Gastrocnemius medialis (tissue), 4 donors: ENCODE results near the gene SHOC2. TPM values are rescaled to one million over a fixed set of nuclear protein-coding genes. Genes with fewer than 3 reads are reported as not detected.

ENCODE experiments used
- ATAC-seq, 2 donors: fragments of 150-250 bp; one replicate each; pipeline ENCODE4 v1.9.1; 2016
- DNase-seq, 2 donors: peaks; one replicate each; pipeline ENCODE4 v3.0.0-alpha.2; 2019
- H3K27ac ChIP-seq, 4 donors: fragments of 200-600 bp; sonication (generic); 1 replicate in 1 of 4; 2 replicates in 3 of 4; pipeline ENCODE4 v1.5.1; 2016 to 2018; ENCODE audit warnings: mild to moderate bottlenecking in 2 of 4, moderate library complexity in 1 of 4
- H3K27me3 ChIP-seq, 3 donors: fragments of 200-600 bp; sonication (generic) in 2 of 3; 1 replicate in 1 of 3; 2 replicates in 2 of 3; pipeline versions ENCODE4 v1.5.1 to v1.6.0; 2016 to 2019; ENCODE audit warnings: mild to moderate bottlenecking in 1 of 3, moderate library complexity in 1 of 3
- H3K36me3 ChIP-seq, 2 donors: fragments of 200-600 bp; sonication (generic) in 1 of 2; one replicate each; pipeline ENCODE4 v1.5.1; 2017 to 2018
- H3K4me1 ChIP-seq, 2 donors: fragments of 200-600 bp; sonication (generic) in 1 of 2; one replicate each; pipeline ENCODE4 v1.5.1; 2016 to 2017; ENCODE audit warnings: mild to moderate bottlenecking in 2 of 2
- H3K4me3 ChIP-seq, 4 donors: fragments of 200-600 bp; sonication (generic) in 3 of 4; 1 replicate in 1 of 4; 2 replicates in 3 of 4; pipeline ENCODE4 v1.5.1; 2016 to 2019; ENCODE audit warnings: mild to moderate bottlenecking in 2 of 4
- H3K9me3 ChIP-seq, 3 donors: fragments of 200-600 bp; sonication (generic) in 2 of 3; 1 replicate in 1 of 3; 2 replicates in 2 of 3; pipeline ENCODE4 v1.5.1; 2016 to 2019
- CTCF ChIP-seq, 5 experiments: fragments of 450-650 bp in 3 of 5; fragments of 200-600 bp in 2 of 5; sonication (generic) in 2 of 5; IDR thresholded peaks in 4 of 5; conservative IDR thresholded peaks in 1 of 5; 1 replicate in 4 of 5; 2 replicates in 1 of 5; pipeline ENCODE4 v1.5.1; 2016 to 2019; ENCODE audit warnings: antibody characterized with exemption in 5 of 5, mild to moderate bottlenecking in 3 of 5, moderate library complexity in 3 of 5
- POLR2A ChIP-seq, 2 donors: fragments of 450-650 bp; IDR thresholded peaks; one replicate each; pipeline ENCODE4 v1.6.1; 2017; ENCODE audit warnings: antibody characterized with exemption in 2 of 2, mild to moderate bottlenecking in 2 of 2, moderate library complexity in 2 of 2
- in situ Hi-C, 4 donors: fragments of 200-750 bp; cut with MboI; loops; one replicate each; pipeline versions ENCODE4 v1.15.0 to v1.8.0; 2017; ENCODE audit warnings: low sequenced_read_pairs in 4 of 4
- intact Hi-C: fragments of 100-400 bp; cut with DNase I; formaldehyde crosslinking; loops from one replicate; pipeline ENCODE4 v1.15.1; 2023; ENCODE audit warnings: low total_unique reads
- total RNA-seq, 4 donors: library from RNA; depleted of rRNA; stranded (reverse); fragments of >200 nt; gene quantifications; one replicate each; pipeline versions ENCODE4 v1.1.0 to v1.2.3, GENCODE V29; 2016

Gene SHOC2
- total RNA-seq, 4 donors from 2014 or later, result 35.3 to 51.5 (median 43.5) TPM

GRCh38 chr10:110996256-110996655 is 76.9 kb downstream of the SHOC2 start:
- H3K36me3 ChIP-seq, result no peaks in the 10 kb centered on the region
- TF ChIP-seq POLR2A (IDR thresholded peaks at IDR 0.05), result no peak
- no peak for TF ChIP-seq CTCF (IDR thresholded peaks at IDR 0.05 in 4 of 5, conservative IDR thresholded peaks at IDR 0.05 in 1 of 5)
- no peaks in the 10 kb centered on the region for H3K9me3 ChIP-seq
- no peak for DNase-seq
- no peak overlapping the region for H3K4me3 ChIP-seq
- intact Hi-C loops, result no loop called here
- H3K27ac ChIP-seq, result no peak overlapping the region
- no peaks in the 10 kb centered on the region for H3K27me3 ChIP-seq
- ATAC-seq, result no peak
- H3K4me1 ChIP-seq, result no peaks in the 10 kb centered on the region
- in situ Hi-C loops, result no loop called here

GRCh38 chr10:111004016-111004415 is 84.6 kb downstream of the SHOC2 start:
- H3K9me3 ChIP-seq, result no peaks in the 10 kb centered on the region
- TF ChIP-seq CTCF (IDR thresholded peaks at IDR 0.05 in 4 of 5, conservative IDR thresholded peaks at IDR 0.05 in 1 of 5) (no peak), POLR2A (IDR thresholded peaks at IDR 0.05) (no peak)
- no peak for DNase-seq
- peaks cover 0 to 25% of the 10 kb centered on the region in 2 donors for H3K36me3 ChIP-seq
- no peaks in the 10 kb centered on the region for H3K27me3 ChIP-seq
- in situ Hi-C loops, result no loop called here
- H3K4me3 ChIP-seq, result no peak overlapping the region
- intact Hi-C loops, result no loop called here
- H3K4me1 ChIP-seq, result no peaks in the 10 kb centered on the region
- ATAC-seq, result no peak
- H3K27ac ChIP-seq, result no peak overlapping the region

GRCh38 chr10:111007486-111007885 is 88.1 kb downstream of the SHOC2 start:
- intact Hi-C loops, result no loop called here

GRCh38 chr10:111015181-111015580 is 95.8 kb downstream of the SHOC2 start:
- Histone ChIP-seq H3K4me1 (no peaks in the 10 kb centered on the region), H3K4me3 (no peak overlapping the region), H3K27ac (no peak overlapping the region), H3K27me3 (no peaks in the 10 kb centered on the region), H3K36me3 (peaks cover 0 to 13% of the 10 kb centered on the region in 2 donors), H3K9me3 (no peaks in the 10 kb centered on the region)
- intact Hi-C loops, result no loop called here
- DNase-seq (no peak), ATAC-seq (no peak)
- in situ Hi-C loops, result no loop called here
- TF ChIP-seq POLR2A (IDR thresholded peaks at IDR 0.05), result no peak
- no peak for TF ChIP-seq CTCF (IDR thresholded peaks at IDR 0.05 in 4 of 5, conservative IDR thresholded peaks at IDR 0.05 in 1 of 5)

More at GRCh38 chr10:111007486-111007885, 88.1 kb downstream of the SHOC2 start:
- in situ Hi-C loops, result no loop called here
- DNase-seq, result no peak
- Histone ChIP-seq H3K36me3 (peaks cover 0 to 36% of the 10 kb centered on the region in 2 donors), H3K27ac (no peak overlapping the region), H3K4me1 (no peaks in the 10 kb centered on the region), H3K4me3 (no peak overlapping the region), H3K27me3 (no peaks in the 10 kb centered on the region), H3K9me3 (no peaks in the 10 kb centered on the region)
- TF ChIP-seq CTCF (IDR thresholded peaks at IDR 0.05 in 4 of 5, conservative IDR thresholded peaks at IDR 0.05 in 1 of 5), result no peak
- TF ChIP-seq POLR2A (IDR thresholded peaks at IDR 0.05), result no peak
- no peak for ATAC-seq

GRCh38 chr10:111017098-111017497 is 97.7 kb downstream of the SHOC2 start:
- DNase-seq (no peak), ATAC-seq (no peak)
- H3K4me1 ChIP-seq, result no peaks in the 10 kb centered on the region
- H3K9me3 ChIP-seq, result no peaks in the 10 kb centered on the region
- H3K36me3 ChIP-seq, result peaks cover 0 to 8% of the 10 kb centered on the region in 2 donors
- in situ Hi-C loops (no loop called here), intact Hi-C loops (no loop called here)
- TF ChIP-seq CTCF (IDR thresholded peaks at IDR 0.05 in 4 of 5, conservative IDR thresholded peaks at IDR 0.05 in 1 of 5), result no peak
- no peak for TF ChIP-seq POLR2A (IDR thresholded peaks at IDR 0.05)
- H3K27ac ChIP-seq, result no peak overlapping the region
- H3K27me3 ChIP-seq, result no peaks in the 10 kb centered on the region
- no peak overlapping the region for H3K4me3 ChIP-seq
